ENCODE results near the gene SLC18B1.

SLC18B1 gene

GRCh38 chr6:132741281-132741680, 57.2 kb downstream of the SLC18B1 start:
- DNase-seq = no peak

GRCh38 chr6:132736239-132736638, 62.2 kb downstream of the SLC18B1 start:
- DNase-seq = no peak

- DNase-seq = no peak
These were observed 63.7 kb downstream of the SLC18B1 start for GRCh38 chr6:132734694-132735236.

GRCh38 chr6:132733814-132734213, 64.6 kb downstream of the SLC18B1 start:
- no peak for DNase-seq

GRCh38 chr6:132733283-132733682, 65.2 kb downstream of the SLC18B1 start:
- no peak for DNase-seq

GRCh38 chr6:132731086-132731485, 67.4 kb downstream of the SLC18B1 start:
- DNase-seq = no peak

GRCh38 chr6:132730560-132730959, 67.9 kb downstream of the SLC18B1 start:
- DNase-seq = no peak

- no peak for DNase-seq
These were observed 69.8 kb downstream of the SLC18B1 start for GRCh38 chr6:132728616-132729015.

- no peak for DNase-seq
These were observed 71.8 kb downstream of the SLC18B1 start for GRCh38 chr6:132726608-132726975.

- DNase-seq = no peak
These were observed 72.4 kb downstream of the SLC18B1 start for GRCh38 chr6:132725947-132726607.

GRCh38 chr6:132725471-132725870, 73.0 kb downstream of the SLC18B1 start:
- DNase-seq = no peak

- no peak for DNase-seq
These were observed 78.5 kb downstream of the SLC18B1 start for GRCh38 chr6:132719736-132720448.
